HG03469 (cell line): ENCODE measurements around the gene ATP6AP1.

Experiments
- ATAC-seq: cut with Tn5 transposase; IDR thresholded peaks from one replicate; pipeline ENCODE4 v1.9.1; 2021; ENCODE audit warnings: mild to moderate bottlenecking, moderate library complexity, moderate number of reproducible peaks; ENCODE audit not compliant: unreplicated experiment

Gene ATP6AP1

GRCh38 chrX:154470434-154470833, 42.0 kb downstream of the ATP6AP1 start:
- no peak for ATAC-seq

GRCh38 chrX:154470914-154471568, 42.6 kb downstream of the ATP6AP1 start:
- no peak for ATAC-seq

GRCh38 chrX:154471839-154472684, 43.6 kb downstream of the ATP6AP1 start:
- no peak for ATAC-seq

GRCh38 chrX:154472685-154473632, 44.5 kb downstream of the ATP6AP1 start:
- no peak for ATAC-seq

GRCh38 chrX:154473683-154474082, 45.2 kb downstream of the ATP6AP1 start:
- ATAC-seq = no peak

GRCh38 chrX:154476821-154477220, 48.3 kb downstream of the ATP6AP1 start:
- no peak for ATAC-seq

- ATAC-seq = no peak
These were observed 49.5 kb downstream of the ATP6AP1 start for GRCh38 chrX:154477891-154478477.

GRCh38 chrX:154478728-154479622, 50.5 kb downstream of the ATP6AP1 start, which contains the start of gene LAGE3:
TSS of gene LAGE3 (minus strand) at chrX:154479281. CDS start at chrX:154478915, 366 bp downstream.
- peak; percentile 69 for ATAC-seq

GRCh38 chrX:154481195-154481594, 52.7 kb downstream of the ATP6AP1 start:
- no peak for ATAC-seq

- ATAC-seq = no peak
These were observed 53.6 kb downstream of the ATP6AP1 start for GRCh38 chrX:154481911-154482601.

- ATAC-seq = no peak
These were observed 54.3 kb downstream of the ATP6AP1 start for GRCh38 chrX:154482786-154483185.

GRCh38 chrX:154483325-154483724, 54.8 kb downstream of the ATP6AP1 start:
- ATAC-seq = no peak

GRCh38 chrX:154484255-154485149, 56.0 kb downstream of the ATP6AP1 start:
- no peak for ATAC-seq

GRCh38 chrX:154485150-154486051, 56.9 kb downstream of the ATP6AP1 start:
- no peak for ATAC-seq

- no peak for ATAC-seq
These were observed 57.5 kb downstream of the ATP6AP1 start for GRCh38 chrX:154486052-154486395.
